Hematopoietic multipotent progenitor cell treated with erythropoietin and hydrocortisone succinate and interleukin-3 and kit ligand, for 17 days (in vitro differentiated cells): Measurements from ENCODE around the gene KRT6A.
"Not testable (repeated sequence)": the region's sequence is repeated elsewhere in the genome, so short reads cannot be mapped to it uniquely, and the experiment has no call there.

Experiments
- DNase-seq: peaks from one replicate; pipeline ENCODE4 v3.0.0-alpha.2; 2015; ENCODE audit warnings: low spot score

Gene KRT6A

GRCh38 chr12:52502877-52503276 lies 9.8 kb upstream of the KRT6A start:
- DNase-seq, result no peak

- no peak for DNase-seq
Measured at GRCh38 chr12:52501490-52501889, 8.4 kb upstream of the KRT6A start.

DNA sequence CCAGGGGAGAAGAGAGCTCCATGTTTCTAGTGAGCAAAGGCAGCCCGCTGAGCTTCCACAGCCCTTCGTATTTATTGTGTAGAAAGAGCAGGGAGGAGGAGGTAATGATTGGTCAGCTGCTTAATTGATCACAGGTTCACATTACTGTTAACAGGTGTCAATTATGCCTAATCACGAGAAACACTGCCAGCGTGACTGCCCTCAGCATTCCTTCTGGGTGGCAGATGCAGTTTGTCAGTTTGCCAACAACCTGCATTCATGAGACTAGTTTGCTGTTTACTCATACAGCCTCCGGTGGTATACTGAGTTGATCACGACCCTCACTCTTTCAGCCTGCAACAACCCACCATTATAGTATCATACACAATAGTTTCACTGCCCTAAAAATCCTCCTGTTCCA lies 7.5 kb upstream of the KRT6A start:
- not testable (repeated sequence) for DNase-seq

GRCh38 chr12:52499806-52500560 lies 6.9 kb upstream of the KRT6A start:
- no peak for DNase-seq

DNA sequence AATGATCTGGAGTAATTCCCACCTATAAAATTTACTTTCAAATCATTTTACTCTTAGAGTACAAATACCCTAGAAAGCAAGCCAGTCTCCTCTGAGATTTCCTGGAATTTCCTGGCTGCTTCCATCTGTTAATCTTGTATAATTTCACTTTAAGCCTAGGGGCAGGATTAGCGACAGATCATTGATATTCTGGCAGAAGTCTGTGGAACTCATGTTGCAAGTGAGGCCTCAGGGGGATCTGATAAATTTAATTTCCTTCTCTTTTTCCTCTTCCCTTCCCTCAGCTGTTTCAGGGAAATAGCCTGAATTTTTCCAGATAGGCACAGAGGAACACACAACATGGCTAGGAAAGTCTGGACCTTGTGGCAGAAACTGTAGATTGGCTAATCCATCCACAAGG lies 5.9 kb upstream of the KRT6A start:
- DNase-seq, result no peak

DNA sequence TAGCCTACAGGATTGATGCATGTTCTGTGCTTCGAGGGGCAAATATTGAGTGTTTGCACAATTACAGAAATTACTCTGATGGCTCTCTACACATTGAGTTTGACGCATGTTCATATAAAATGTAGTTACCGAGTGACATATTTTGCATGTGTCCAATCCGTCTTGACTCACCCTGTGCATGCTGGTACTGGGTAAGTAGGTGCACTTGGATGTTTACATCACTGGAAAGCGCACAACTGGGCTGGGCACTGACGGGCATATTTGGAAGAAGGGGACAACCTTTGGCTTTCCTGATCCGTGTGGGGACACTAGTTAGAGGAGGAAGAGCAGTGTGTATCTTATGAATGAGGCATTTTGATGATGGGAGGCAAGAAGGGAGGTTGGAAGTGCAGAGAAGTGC lies 4.9 kb upstream of the KRT6A start:
- DNase-seq, result no peak

- no peak for DNase-seq
Measured at GRCh38 chr12:52496590-52497071, 3.6 kb upstream of the KRT6A start.

- no peak for DNase-seq
Measured at GRCh38 chr12:52496054-52496453, 3.0 kb upstream of the KRT6A start.

GRCh38 chr12:52495389-52495788 lies 2.3 kb upstream of the KRT6A start:
- DNase-seq, result no peak

DNA sequence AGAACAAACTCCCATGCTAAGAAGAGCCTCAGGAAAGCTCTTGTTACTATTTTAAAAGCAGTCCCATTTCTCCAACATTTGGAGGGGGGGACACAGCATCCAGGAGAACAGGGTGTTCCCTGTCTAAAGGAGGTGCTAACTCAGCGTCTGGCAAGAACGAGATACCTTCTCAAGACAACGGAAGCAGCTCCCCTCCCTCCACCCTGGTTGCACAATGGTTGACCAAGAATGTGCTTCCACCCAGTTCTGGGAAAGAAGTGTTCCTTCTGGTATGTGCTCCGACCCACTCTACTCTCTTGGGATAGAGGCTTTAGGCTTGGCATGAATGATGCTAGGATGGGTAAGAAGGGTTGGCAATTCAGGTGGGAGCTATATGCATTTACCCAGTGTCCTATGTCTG lies 1.5 kb upstream of the KRT6A start:
- no peak for DNase-seq

GRCh38 chr12:52494100-52494499 lies 1.0 kb upstream of the KRT6A start:
- no peak for DNase-seq

GRCh38 chr12:52492405-52492804 lies 652 bp downstream of the KRT6A start:
- DNase-seq, result not testable (repeated sequence)

DNA sequence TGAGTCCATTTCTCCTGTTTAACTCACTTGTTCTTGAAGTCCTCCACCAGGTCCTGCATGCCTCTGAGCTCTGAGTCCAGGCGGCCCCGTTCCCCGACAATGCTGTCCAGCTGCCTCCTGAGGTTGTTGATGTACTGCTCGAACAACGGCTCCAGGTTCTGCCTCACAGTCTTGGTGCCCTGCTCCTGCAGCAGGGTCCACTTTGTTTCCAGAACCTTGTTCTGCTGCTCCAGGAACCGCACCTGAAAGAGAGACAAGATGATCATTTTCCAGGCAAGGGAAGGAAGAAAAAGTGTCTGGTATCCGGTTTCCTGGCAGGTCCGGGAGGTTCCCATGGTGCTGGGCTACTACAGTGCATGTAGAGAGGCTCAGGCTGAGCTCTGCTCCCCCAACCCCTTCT lies 1.6 kb downstream of the KRT6A start:
- not testable (repeated sequence) for DNase-seq

- DNase-seq, result no peak
Measured at GRCh38 chr12:52488736-52489135, 4.3 kb downstream of the KRT6A start.

DNA sequence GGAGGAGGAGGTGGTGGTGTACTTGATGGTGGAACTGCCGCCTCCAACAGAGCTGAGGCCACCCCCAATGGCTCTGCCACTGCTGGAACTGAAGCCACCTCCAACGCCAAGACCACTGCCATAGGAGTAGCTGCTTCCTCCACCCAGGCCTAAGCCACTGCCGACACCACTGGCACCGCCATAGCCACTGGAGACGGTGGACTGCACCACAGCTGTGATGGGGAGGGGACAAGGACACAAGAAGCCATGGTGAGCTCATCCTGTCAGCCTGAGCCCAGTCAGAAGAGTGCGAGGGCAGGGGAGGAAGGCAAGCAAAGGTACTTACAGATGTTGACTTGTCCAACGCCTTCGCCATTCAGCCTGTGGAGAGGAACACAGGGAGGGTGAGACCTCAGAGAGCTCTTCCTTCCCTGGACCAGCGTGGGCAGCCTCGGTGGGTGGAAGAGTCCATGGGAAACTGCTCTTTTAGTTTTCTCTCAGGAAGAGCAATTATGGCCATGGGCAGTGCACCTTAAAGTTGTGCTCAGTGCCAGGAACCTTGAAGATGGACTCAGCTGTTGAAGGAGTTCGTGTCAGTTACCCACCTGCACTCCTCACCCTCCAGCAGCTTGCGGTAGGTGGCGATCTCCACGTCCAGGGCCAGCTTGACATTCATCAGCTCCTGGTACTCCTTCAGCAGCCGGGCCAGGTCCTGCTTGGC lies 5.2 kb downstream of the KRT6A start:
- DNase-seq, result not testable (repeated sequence)

DNA sequence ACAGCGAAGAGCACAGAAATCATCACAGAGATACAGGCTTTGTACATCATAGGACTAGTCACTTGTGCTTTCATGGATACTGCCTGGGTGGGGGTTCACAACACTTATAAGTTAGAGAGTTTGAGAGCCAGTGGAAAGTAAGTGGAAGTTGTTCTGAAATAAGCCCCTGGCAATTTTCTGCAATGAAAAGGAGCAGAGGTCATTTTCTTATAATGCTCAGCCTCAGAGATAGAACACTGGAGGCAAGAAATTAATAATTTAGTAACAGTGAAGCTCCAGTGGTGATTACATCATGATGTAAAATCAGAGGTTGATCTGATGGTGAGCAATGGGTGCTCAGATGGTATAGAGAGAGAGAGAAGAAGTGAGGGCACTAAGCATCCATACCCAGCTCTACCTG lies 5.8 kb downstream of the KRT6A start:
- DNase-seq, result no peak

DNA sequence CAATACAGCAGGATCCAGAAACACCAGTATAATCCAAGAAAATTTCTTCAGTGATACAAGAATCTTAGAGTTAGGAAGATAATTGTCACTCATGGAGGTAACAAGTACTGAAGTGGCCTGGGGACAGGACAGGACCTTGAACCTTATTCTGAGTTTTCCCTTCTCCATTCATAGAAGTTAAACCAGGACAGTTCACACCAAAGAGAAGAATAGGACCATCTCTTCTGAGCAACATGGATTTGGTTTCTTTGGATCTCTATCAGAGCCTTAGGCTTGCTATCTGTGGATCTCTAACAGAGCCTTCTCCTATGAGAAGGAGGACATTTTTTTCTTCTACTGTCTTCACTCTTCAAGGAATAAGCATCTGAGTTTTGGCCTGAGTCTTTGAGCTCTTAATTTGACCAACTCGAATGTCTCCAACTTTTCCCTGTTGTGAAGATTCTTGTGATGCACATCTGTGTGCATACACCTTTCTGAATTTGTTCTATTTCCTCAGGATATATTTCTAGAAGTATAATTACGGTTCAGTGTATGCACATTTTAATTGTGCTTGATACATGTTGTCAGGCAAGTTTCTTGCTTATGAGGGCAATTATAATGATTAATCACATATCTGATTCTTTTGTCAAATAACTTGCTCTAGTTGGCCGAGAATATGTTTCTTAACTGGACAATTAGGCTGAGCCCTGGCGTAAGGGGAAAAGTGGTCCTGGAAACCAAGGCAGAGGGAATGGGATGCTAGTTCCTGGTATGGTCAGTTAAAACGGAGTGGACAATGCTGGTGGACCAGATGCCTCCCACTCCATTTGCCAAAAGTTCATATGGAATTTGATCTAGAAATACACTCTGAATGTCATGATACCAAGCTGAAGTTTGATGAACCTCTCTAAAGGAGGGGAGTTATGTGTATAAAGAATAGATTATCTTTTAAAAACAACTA lies 6.6 kb downstream of the KRT6A start:
- no peak for DNase-seq

DNA sequence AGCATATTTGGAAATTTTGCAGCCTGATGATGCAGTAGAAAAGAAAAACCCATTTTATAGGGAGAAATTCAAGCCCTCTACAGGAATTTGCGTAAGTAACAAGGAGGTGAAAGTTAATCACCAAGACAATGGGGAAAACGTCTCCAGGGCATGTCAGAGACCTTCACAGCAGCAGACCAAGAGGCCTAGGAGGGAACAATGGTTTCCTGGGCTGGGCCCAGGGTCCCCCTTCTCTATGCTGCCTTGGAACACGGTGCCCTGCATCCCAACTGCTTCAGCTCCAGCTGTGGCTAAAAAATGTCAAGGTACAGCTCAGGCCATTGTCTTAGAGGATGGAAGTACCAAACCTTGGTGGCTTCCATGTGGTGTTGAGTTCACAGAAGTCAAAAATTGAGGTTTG lies 13.0 kb downstream of the KRT6A start:
- no peak for DNase-seq

- no peak for DNase-seq
Measured at GRCh38 chr12:52477651-52478050, 15.4 kb downstream of the KRT6A start.

- DNase-seq, result no peak
Measured at GRCh38 chr12:52474212-52474611, 18.8 kb downstream of the KRT6A start.

- DNase-seq, result no peak
Measured at GRCh38 chr12:52473768-52474167, 19.3 kb downstream of the KRT6A start, which contains the start of gene KRT6C. Gene KRT6C (minus strand): TSS chr12:52473805. CDS start chr12:52473737, 68 bp downstream.

DNA sequence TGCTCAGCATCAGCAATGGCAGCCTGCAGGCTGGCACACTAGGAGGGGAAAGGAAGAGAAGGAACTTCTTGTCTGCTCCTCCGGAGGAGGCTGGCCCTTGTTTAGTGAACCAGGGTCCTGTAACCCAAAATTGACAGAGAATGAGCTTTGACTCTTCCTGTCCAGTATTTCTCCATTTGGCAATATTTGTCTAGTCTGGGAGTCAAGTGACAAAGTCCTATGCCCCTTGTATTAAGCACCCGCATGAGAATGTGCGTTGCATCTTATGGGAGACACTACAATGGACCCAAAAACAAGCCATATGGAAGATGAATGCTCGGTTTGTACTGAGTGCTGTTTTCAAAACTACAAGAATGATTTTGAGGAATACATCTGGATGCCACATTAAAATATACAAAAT lies 23.2 kb downstream of the KRT6A start:
- no peak for DNase-seq
